Epithelial cell of esophagus (primary cell): Measurements from ENCODE around the gene TMEM204.

ENCODE experiments used
- DNase-seq: peaks from one replicate; pipeline ENCODE4 v3.0.0; 2010; ENCODE audit warnings: low read depth
- H3K4me3 ChIP-seq: 2 replicates; pipeline ENCODE4 v1.5.1; 2011; ENCODE audit warnings: mild to moderate bottlenecking, low read length, control low read depth
- TF ChIP-seq, protein P1 (sequence below): IDR thresholded peaks from 2 replicates; pipeline ENCODE4 v1.5.1; 2011; ENCODE audit warnings: low read depth, mild to moderate bottlenecking, low read length, control low read depth, inconsistent platforms; ENCODE audit not compliant: insufficient read depth; ENCODE audit errors: missing control alignments

TMEM204 gene

DNA sequence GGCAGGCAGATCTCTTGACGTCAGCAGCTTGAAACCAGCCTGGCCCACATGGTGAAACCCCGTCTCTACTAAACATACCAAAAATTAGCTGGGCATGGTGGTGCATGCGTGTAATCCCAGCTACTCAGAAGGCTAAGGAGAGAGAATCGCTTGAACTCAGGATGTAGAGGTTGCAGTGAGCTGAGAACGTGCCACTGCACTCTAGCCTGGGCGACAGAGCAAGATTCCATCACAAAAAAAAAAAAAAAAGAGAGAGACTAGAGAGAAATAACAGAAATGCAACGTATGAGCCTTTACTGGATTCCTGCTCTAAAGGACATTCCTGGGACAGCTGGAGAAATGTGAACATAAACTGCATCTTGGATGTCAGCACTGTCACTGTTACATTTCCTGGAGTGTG is 67.6 kb downstream of the TMEM204 start:
- no peak for DNase-seq
- no peak overlapping the region for H3K4me3 ChIP-seq
- TF ChIP-seq, protein P1, sequence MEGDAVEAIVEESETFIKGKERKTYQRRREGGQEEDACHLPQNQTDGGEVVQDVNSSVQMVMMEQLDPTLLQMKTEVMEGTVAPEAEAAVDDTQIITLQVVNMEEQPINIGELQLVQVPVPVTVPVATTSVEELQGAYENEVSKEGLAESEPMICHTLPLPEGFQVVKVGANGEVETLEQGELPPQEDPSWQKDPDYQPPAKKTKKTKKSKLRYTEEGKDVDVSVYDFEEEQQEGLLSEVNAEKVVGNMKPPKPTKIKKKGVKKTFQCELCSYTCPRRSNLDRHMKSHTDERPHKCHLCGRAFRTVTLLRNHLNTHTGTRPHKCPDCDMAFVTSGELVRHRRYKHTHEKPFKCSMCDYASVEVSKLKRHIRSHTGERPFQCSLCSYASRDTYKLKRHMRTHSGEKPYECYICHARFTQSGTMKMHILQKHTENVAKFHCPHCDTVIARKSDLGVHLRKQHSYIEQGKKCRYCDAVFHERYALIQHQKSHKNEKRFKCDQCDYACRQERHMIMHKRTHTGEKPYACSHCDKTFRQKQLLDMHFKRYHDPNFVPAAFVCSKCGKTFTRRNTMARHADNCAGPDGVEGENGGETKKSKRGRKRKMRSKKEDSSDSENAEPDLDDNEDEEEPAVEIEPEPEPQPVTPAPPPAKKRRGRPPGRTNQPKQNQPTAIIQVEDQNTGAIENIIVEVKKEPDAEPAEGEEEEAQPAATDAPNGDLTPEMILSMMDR = no peak

DNA sequence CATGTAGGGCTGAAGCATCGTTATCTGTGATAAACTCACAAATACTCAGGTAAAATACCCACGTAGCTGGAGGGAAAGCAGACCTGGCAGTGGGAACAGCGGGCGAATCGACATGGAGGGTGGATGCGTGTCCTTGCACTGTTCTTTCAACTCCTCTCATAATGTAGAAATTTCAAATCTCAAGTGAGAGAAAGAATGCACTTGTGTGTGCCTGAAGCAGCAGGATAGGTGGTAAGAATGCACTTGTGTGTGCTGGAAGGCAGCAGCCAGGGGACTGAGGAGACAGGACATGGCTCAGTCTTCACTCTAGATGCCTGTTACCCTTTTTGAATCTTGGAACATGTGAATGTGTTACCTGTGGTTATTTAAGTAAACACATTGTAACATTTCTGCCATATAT is 68.0 kb downstream of the TMEM204 start:
- no peak for DNase-seq
- no peak overlapping the region for H3K4me3 ChIP-seq
- TF ChIP-seq, protein P1 = no peak

DNA sequence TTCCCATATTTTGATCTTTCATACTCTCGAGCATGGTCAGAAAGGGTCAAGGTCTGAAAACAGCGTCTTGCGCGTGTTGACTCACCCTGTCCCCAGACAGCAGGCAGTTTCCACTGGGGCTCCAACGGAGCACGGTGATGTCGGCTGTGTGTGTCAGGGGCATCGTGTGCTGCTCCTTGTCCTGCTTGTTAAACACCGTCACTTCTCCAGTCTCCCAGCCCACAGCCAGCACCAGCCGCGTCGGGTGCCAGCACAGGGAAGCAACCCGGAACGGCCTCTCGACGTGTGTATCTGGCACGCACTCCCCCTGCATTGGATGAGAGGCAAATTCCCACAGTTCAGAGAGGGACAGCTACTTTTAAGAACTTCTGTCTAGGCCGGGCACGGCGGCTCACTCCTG is 68.8 kb downstream of the TMEM204 start:
- TF ChIP-seq, protein P1 = no peak
- no peak overlapping the region for H3K4me3 ChIP-seq
- no peak for DNase-seq
